B cell (primary cell): ENCODE results near the gene HSD17B14. TPM values are rescaled to one million over a fixed set of nuclear protein-coding genes. Genes with fewer than 3 reads are reported as not detected.

Source experiments
- ATAC-seq: fragments of 200-7000 bp; cut with Tn5 transposase; one replicate; pipeline ENCODE4 v1.10.0; 2021; ENCODE audit warnings: low read depth, mild to moderate bottlenecking, moderate number of reproducible peaks, moderate library complexity
- CTCF ChIA-PET: fragments of 350-600 bp; sonication (Branson Sonifier 250); formaldehyde crosslinking; loops from one replicate; lab custom pipeline; 2021; ENCODE audit warnings: antibody characterized with exemption, inconsistent platforms; lab: Charles Lee
- POLR2A ChIA-PET: fragments of 350-600 bp; sonication (Branson Sonifier 250); formaldehyde crosslinking; loops from one replicate; lab custom pipeline; 2021; ENCODE audit warnings: antibody characterized with exemption; lab: Charles Lee
- DNase-seq: peaks from one replicate; pipeline ENCODE4 v3.0.0; 2013
- H2AFZ ChIP-seq: 2 replicates; pipeline ENCODE4 v1.6.1; 2012; ENCODE audit warnings: mild to moderate bottlenecking, low read depth, low read length; ENCODE audit not compliant: insufficient read depth, poor library complexity, severe bottlenecking
- H3K27ac ChIP-seq, 2 donors: 1 replicate in 1 of 2; 2 replicates in 1 of 2; pipeline ENCODE4 v1.5.1; 2012 to 2013; ENCODE audit warnings: low read length in 2 of 2, mild to moderate bottlenecking in 2 of 2, moderate library complexity in 1 of 2
- H3K27me3 ChIP-seq, 4 experiments: fragments of 200-600 bp in 1 of 4; sonication (generic) in 1 of 4; replicated peaks in 1 of 4; 1 replicate in 2 of 4; 2 replicates in 2 of 4; pipeline versions ENCODE4 v1.6.1 to v1.7.0; 2013 to 2016; ENCODE audit warnings: low read length in 3 of 4, mild to moderate bottlenecking in 2 of 4, mixed read lengths in 1 of 4, moderate library complexity in 1 of 4; ENCODE audit not compliant: insufficient read depth in 4 of 4, control insufficient read depth in 3 of 4; ENCODE audit errors: control extremely low read depth in 1 of 4
- H3K36me3 ChIP-seq, 2 experiments: replicated peaks in 1 of 2; 1 replicate in 1 of 2; 2 replicates in 1 of 2; pipeline versions ENCODE4 v1.6.1 to v1.7.1; 2013; ENCODE audit warnings: low read length in 1 of 2; ENCODE audit not compliant: insufficient read depth in 2 of 2, control insufficient read depth in 1 of 2; ENCODE audit errors: control extremely low read depth in 1 of 2, extremely low read depth in 1 of 2
- H3K4me1 ChIP-seq, 2 donors: fragments of 200-600 bp in 1 of 2; sonication (generic) in 1 of 2; 1 replicate in 1 of 2; 2 replicates in 1 of 2; pipeline versions ENCODE4 v1.5.1 to v1.6.1; 2013 to 2017; ENCODE audit warnings: low read length in 2 of 2; ENCODE audit not compliant: control insufficient read depth in 2 of 2, insufficient read depth in 2 of 2
- H3K4me2 ChIP-seq: replicated peaks from 2 replicates; pipeline ENCODE3; 2012; ENCODE audit warnings: mild to moderate bottlenecking, low read depth, low read length; ENCODE audit not compliant: poor library complexity, severe bottlenecking
- H3K4me3 ChIP-seq, 5 experiments: fragments of 200-600 bp in 1 of 5; sonication (generic) in 1 of 5; 1 replicate in 3 of 5; 2 replicates in 2 of 5; pipeline versions ENCODE4 v1.5.1 to v1.7.0; 2011 to 2016; ENCODE audit warnings: low read length in 4 of 5, mild to moderate bottlenecking in 4 of 5, low read depth in 2 of 5, control low read depth in 1 of 5, moderate library complexity in 1 of 5; ENCODE audit not compliant: insufficient read depth in 1 of 5; ENCODE audit errors: control extremely low read depth in 1 of 5, extremely low read depth in 1 of 5
- H3K79me2 ChIP-seq: fragments of 200-600 bp; sonication (generic); one replicate; pipeline ENCODE4 v1.6.0; 2016; ENCODE audit warnings: low read length; ENCODE audit not compliant: control insufficient read depth, insufficient read depth
- H3K9ac ChIP-seq: fragments of 200-600 bp; sonication (generic); 2 replicates; pipeline ENCODE4 v1.6.1; 2017; ENCODE audit warnings: mild to moderate bottlenecking, low read length, moderate library complexity
- H3K9me3 ChIP-seq, 3 donors: one replicate each; pipeline versions ENCODE4 v1.6.1 to v1.7.1; 2013; ENCODE audit warnings: low read length in 2 of 3; ENCODE audit not compliant: control insufficient read depth in 2 of 3, insufficient read depth in 1 of 3; ENCODE audit errors: control extremely low read depth in 1 of 3
- H4K20me1 ChIP-seq: 2 replicates; pipeline ENCODE4 v1.6.0; 2012; ENCODE audit warnings: mild to moderate bottlenecking, low read length; ENCODE audit not compliant: insufficient read depth, control insufficient read depth, poor library complexity, severe bottlenecking
- H3K27ac Mint-ChIP-seq: one replicate; pipeline ENCODE4 v1.8.0; 2021; ENCODE audit warnings: mixed read lengths
- H3K27me3 Mint-ChIP-seq: one replicate; pipeline ENCODE4 v1.8.0; 2021; ENCODE audit warnings: mixed read lengths
- H3K4me1 Mint-ChIP-seq: one replicate; pipeline ENCODE4 v1.8.0; 2021; ENCODE audit warnings: mixed read lengths
- H3K4me3 Mint-ChIP-seq: one replicate; pipeline ENCODE4 v1.8.0; 2021; ENCODE audit warnings: mixed read lengths
- H3K9me3 Mint-ChIP-seq: one replicate; pipeline ENCODE4 v1.8.0; 2022; ENCODE audit warnings: mixed read lengths; ENCODE audit not compliant: insufficient read depth
- EZH2 ChIP-seq: IDR thresholded peaks from 2 replicates; pipeline ENCODE4 v1.6.1; 2012; ENCODE audit warnings: borderline replicate concordance, low read depth, mild to moderate bottlenecking, moderate library complexity, low read length; ENCODE audit not compliant: insufficient read depth, poor library complexity, severe bottlenecking
- WGBS: methylation state at CpG from one replicate; pipeline ENCODE4 v1.1.5; 2013; ENCODE audit warnings: missing lambda C conversion rate; ENCODE audit not compliant: insufficient coverage; 5-methylcytosine and 5-hydroxymethylcytosine counted together
- intact Hi-C: fragments of 100-400 bp; cut with micrococcal nuclease; formaldehyde crosslinking; loops from one replicate; pipeline ENCODE4 v1.10.0; 2022
- polyA plus RNA-seq: library from polyadenylated mRNA; depleted of rRNA; stranded (reverse); fragments of >200 nt; gene quantifications from 2 replicates; pipeline ENCODE4 v1.2.3, GENCODE V29; 2012
- total RNA-seq, 2 donors: library from RNA; stranded (reverse); fragments of 120-200 nt in 1 of 2; gene quantifications; 1 replicate in 1 of 2; 2 replicates in 1 of 2; pipeline versions ENCODE4 v1.2.3 to v1.2.4, GENCODE V29; 2013 to 2022
- TF ChIP-seq, protein P1 (sequence below): fragments of 200-600 bp; IDR thresholded peaks from one replicate; pipeline ENCODE4 v1.8.0; 2022; ENCODE audit warnings: antibody characterized with exemption, mild to moderate bottlenecking

Gene HSD17B14
- total and polyA plus RNA-seq, 2 donors (not counting 1 experiment from before 2014, with no cell fraction given), result 2.5 to 2.9 TPM

DNA sequence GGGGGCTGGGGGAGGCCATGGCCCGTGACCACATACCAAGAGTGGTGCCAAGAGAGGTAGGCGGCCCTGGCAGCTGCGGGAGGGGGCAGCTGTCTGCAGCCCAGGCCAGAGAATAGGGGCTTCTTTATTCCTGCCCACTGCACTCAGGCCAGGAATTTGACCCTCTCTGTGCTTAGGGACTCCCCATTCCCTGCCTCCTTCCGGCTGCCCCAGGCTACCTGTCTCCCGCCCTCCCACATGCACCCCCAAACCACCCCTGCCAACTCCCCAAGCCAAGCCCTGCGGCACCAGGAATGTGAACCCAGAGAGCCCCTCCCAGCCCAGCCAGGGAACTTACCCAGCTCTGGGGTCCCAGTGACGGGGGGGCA is 31.4 kb upstream of the HSD17B14 start:
- peaks cover 4% of the 10 kb centered on the region for H3K79me2 ChIP-seq
- Mint-ChIP-seq H3K4me1 (peaks cover 4% of the 10 kb centered on the region), H3K27me3 (peaks cover 16% of the 10 kb centered on the region), H3K4me3 (no peak overlapping the region), H3K27ac (no peak overlapping the region), H3K9me3 (no peaks in the 10 kb centered on the region)
- intact Hi-C loops, result no loop called here
- no peak overlapping the region for H3K27ac ChIP-seq
- H3K4me2 ChIP-seq, result no peak overlapping the region
- whole genome bisulfite sequencing, result 96% methylated on average over 6 of the region's 7 CpGs
- CTCF ChIA-PET, result interaction anchor here (0.6 kb wide), 1 partner anchor 25 kb away, joined by 3 read pairs; no protein-coding TSS in a partner anchor
- H3K27me3 ChIP-seq, result peaks cover 0 to 7% (median 0%) of the 10 kb centered on the region in 4 experiments
- ATAC-seq (no peak), DNase-seq (no peak)
- peaks cover 5% of the 10 kb centered on the region for H4K20me1 ChIP-seq
- H3K4me3 ChIP-seq, result no peak overlapping the region
- no peaks in the 10 kb centered on the region for H3K9me3 ChIP-seq
- no peak for TF ChIP-seq EZH2
- TF ChIP-seq, protein P1, sequence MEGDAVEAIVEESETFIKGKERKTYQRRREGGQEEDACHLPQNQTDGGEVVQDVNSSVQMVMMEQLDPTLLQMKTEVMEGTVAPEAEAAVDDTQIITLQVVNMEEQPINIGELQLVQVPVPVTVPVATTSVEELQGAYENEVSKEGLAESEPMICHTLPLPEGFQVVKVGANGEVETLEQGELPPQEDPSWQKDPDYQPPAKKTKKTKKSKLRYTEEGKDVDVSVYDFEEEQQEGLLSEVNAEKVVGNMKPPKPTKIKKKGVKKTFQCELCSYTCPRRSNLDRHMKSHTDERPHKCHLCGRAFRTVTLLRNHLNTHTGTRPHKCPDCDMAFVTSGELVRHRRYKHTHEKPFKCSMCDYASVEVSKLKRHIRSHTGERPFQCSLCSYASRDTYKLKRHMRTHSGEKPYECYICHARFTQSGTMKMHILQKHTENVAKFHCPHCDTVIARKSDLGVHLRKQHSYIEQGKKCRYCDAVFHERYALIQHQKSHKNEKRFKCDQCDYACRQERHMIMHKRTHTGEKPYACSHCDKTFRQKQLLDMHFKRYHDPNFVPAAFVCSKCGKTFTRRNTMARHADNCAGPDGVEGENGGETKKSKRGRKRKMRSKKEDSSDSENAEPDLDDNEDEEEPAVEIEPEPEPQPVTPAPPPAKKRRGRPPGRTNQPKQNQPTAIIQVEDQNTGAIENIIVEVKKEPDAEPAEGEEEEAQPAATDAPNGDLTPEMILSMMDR, result no peak
- no peaks in the 10 kb centered on the region for H3K36me3 ChIP-seq
- POLR2A ChIA-PET, result no interaction called here
- peaks cover 0 to 5% of the 10 kb centered on the region in 2 donors for H3K4me1 ChIP-seq
- H2AFZ ChIP-seq, result no peak overlapping the region
- H3K9ac ChIP-seq, result no peak overlapping the region

DNA sequence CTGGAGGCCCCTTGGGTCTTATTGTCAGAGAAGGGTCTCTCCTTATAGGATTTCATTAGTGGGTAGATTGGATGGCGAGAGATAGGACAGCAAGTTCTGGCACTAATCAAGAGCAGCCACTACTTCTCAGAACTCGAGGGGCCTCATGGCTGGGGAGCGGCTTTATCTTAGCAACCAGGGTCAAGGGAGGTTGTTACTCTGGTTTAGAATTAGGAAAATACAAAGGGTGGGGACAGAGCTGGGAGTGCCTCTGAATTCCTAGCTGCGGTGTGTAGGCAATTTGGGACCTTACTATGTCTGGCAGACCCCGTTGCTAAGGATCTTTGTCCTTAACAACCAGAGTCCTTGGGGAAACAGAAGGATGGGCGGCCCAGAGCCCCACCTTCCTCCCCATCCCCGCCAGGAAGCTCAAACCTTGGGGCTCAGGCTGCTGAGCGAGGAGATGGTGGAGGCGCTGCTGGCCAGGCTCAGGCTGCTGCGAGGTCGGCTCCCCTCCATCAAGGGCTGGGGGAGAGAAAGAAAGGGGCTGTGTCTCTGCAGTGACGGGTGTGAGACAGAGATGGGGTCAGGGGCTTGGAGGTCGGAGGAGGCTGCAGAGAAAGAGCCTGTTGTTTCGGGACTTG is 30.9 kb upstream of the HSD17B14 start:
- Mint-ChIP-seq H3K4me3 (no peak overlapping the region), H3K9me3 (no peaks in the 10 kb centered on the region), H3K27me3 (peaks cover 16% of the 10 kb centered on the region), H3K4me1 (peaks cover 3% of the 10 kb centered on the region), H3K27ac (no peak overlapping the region)
- H3K27ac ChIP-seq, result no peak overlapping the region
- 94% methylated on average over 10 of the region's 14 CpGs for WGBS
- no peak overlapping the region for H2AFZ ChIP-seq
- ChIA-PET CTCF (interaction anchor here (0.6 kb wide), 1 partner anchor 25 kb away, joined by 3 read pairs; no protein-coding TSS in a partner anchor), POLR2A (no interaction called here)
- H3K36me3 ChIP-seq, result no peaks in the 10 kb centered on the region
- H3K4me1 ChIP-seq, result peaks cover 0 to 5% of the 10 kb centered on the region in 2 donors
- no peak for TF ChIP-seq EZH2
- TF ChIP-seq, protein P1, result no peak
- intact Hi-C loops, result no loop called here
- ATAC-seq, result no peak
- H3K4me2 ChIP-seq, result no peak overlapping the region
- H3K9ac ChIP-seq, result no peak overlapping the region
- H4K20me1 ChIP-seq, result no peaks in the 10 kb centered on the region
- H3K9me3 ChIP-seq, result no peaks in the 10 kb centered on the region
- peaks cover 0 to 7% (median 0%) of the 10 kb centered on the region in 4 experiments for H3K27me3 ChIP-seq
- no peak overlapping the region for H3K4me3 ChIP-seq
- H3K79me2 ChIP-seq, result no peaks in the 10 kb centered on the region
- no peak for DNase-seq
